NCI-H1048 (cell line): Measurements from ENCODE around the gene SMPD3.

Source experiments
- DNase-seq: peaks from one replicate; lab custom pipeline; 2025; lab: John Stamatoyannopoulos, UW

SMPD3 gene

GRCh38 chr16:68470461-68471150 is 22.3 kb upstream of the SMPD3 start:
- no peak for DNase-seq

GRCh38 chr16:68469796-68470460 is 21.6 kb upstream of the SMPD3 start:
- DNase-seq = no peak

GRCh38 chr16:68468842-68469241 is 20.5 kb upstream of the SMPD3 start:
- no peak for DNase-seq

- no peak for DNase-seq
Observed at GRCh38 chr16:68466174-68466573, 17.9 kb upstream of the SMPD3 start.

- no peak for DNase-seq
Observed at GRCh38 chr16:68463904-68464303, 15.6 kb upstream of the SMPD3 start.

GRCh38 chr16:68460067-68460466 is 11.8 kb upstream of the SMPD3 start:
- no peak for DNase-seq

GRCh38 chr16:68459457-68459856 is 11.1 kb upstream of the SMPD3 start:
- DNase-seq = no peak

- no peak for DNase-seq
Observed at GRCh38 chr16:68458551-68458950, 10.2 kb upstream of the SMPD3 start.

- DNase-seq = no peak
Observed at GRCh38 chr16:68458101-68458500, 9.8 kb upstream of the SMPD3 start.

- DNase-seq = no peak
Observed at GRCh38 chr16:68455631-68456030, 7.3 kb upstream of the SMPD3 start.

GRCh38 chr16:68454920-68455435 is 6.7 kb upstream of the SMPD3 start:
- DNase-seq = no peak

- no peak for DNase-seq
Observed at GRCh38 chr16:68453816-68454215, 5.5 kb upstream of the SMPD3 start.

GRCh38 chr16:68452176-68452575 is 3.9 kb upstream of the SMPD3 start:
- DNase-seq = no peak

- DNase-seq = no peak
Observed at GRCh38 chr16:68451676-68452075, 3.4 kb upstream of the SMPD3 start.

- no peak for DNase-seq
Observed at GRCh38 chr16:68450741-68451255, 2.5 kb upstream of the SMPD3 start.

- DNase-seq = no peak
Observed at GRCh38 chr16:68447653-68448359, 502 bp downstream of the SMPD3 start.

- no peak for DNase-seq
Observed at GRCh38 chr16:68446681-68447652, 1.3 kb downstream of the SMPD3 start.

GRCh38 chr16:68445458-68445857 is 2.9 kb downstream of the SMPD3 start:
- no peak for DNase-seq

- DNase-seq = no peak
Observed at GRCh38 chr16:68444056-68444657, 4.2 kb downstream of the SMPD3 start.

GRCh38 chr16:68436581-68436980 is 11.7 kb downstream of the SMPD3 start:
- DNase-seq = no peak

- no peak for DNase-seq
Observed at GRCh38 chr16:68434624-68435210, 13.6 kb downstream of the SMPD3 start.
